IPS-20b (cell line): ENCODE data around the gene SPDYE4.

ENCODE experiments used
- H3K27ac ChIP-seq: one replicate; pipeline ENCODE4 v1.5.1; 2013; ENCODE audit warnings: low read length
- H3K27me3 ChIP-seq: 2 replicates; pipeline ENCODE4 v1.6.1; 2013; ENCODE audit warnings: mild to moderate bottlenecking, low read length, inconsistent platforms; ENCODE audit not compliant: insufficient read depth
- H3K36me3 ChIP-seq: 2 replicates; pipeline ENCODE4 v1.6.1; 2013; ENCODE audit warnings: low read depth, mild to moderate bottlenecking, inconsistent platforms, low read length, moderate library complexity; ENCODE audit not compliant: insufficient read depth
- H3K4me1 ChIP-seq: 2 replicates; pipeline ENCODE4 v1.6.1; 2013; ENCODE audit warnings: mild to moderate bottlenecking, control low read depth, inconsistent platforms, low read length, moderate library complexity; ENCODE audit not compliant: insufficient read depth
- H3K4me3 ChIP-seq: 2 replicates; pipeline ENCODE4 v1.5.1; 2013; ENCODE audit warnings: mild to moderate bottlenecking, low read length, inconsistent platforms
- H3K9ac ChIP-seq: 2 replicates; pipeline ENCODE4 v1.6.1; 2013; ENCODE audit warnings: low read depth, mild to moderate bottlenecking, inconsistent platforms, low read length, moderate library complexity
- H3K9me3 ChIP-seq: 2 replicates; pipeline ENCODE4 v1.6.1; 2013; ENCODE audit warnings: mild to moderate bottlenecking, low read depth, low read length, inconsistent platforms; ENCODE audit not compliant: insufficient read depth

The SPDYE4 gene

DNA sequence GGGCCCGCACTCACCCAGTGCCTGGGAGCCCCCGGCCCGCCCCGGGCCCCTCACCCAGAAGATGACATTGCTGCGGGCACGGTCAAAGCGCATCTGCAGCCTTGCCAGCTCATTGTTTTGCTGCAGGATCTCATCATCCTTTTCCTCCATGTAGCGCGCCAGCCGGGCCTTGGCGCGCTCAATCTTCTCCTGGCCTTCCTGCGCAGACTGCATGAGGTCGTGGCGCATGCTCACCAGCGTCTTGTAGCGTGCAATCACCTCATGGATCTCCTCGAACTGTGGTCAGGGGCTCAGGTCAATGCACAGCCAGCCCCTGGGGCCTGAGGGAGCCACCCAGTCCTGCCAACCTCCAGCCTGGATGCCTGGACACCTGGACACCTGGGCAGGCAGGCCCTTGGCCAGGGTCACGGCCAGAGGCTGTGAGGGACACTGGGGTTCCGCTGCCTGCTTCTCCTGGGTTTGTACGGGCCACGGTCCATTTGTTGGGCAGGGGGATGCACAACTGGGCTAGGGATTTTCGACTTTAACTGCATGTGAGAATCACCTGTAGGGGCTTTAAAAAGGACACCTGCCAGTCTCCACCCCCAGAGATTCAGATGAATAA is 22.9 kb downstream of the SPDYE4 start:
- no peak overlapping the region for H3K9ac ChIP-seq

DNA sequence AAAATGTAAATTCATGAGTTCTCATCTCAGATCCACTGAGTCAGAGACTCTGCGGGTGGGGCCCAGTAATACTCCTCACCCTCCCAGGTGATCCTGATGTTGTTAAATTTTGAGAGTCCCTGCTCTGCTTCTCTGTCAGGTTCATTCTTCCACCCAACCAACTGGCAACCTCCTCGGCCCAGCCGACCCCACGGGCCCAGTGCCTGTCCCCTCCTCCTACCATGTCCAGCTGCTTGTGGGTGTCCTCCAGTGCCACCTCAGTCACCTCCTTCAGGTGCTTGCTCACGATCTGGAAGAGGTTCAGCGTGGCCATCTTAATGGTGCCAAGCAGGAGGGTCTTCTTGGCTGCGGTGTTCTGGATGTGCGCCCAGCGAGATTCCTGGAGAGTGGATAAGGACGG is 23.5 kb downstream of the SPDYE4 start:
- no peaks in the 10 kb centered on the region for H3K27me3 ChIP-seq
- H3K4me3 ChIP-seq, result no peak overlapping the region
- no peak overlapping the region for H3K9ac ChIP-seq
- no peaks in the 10 kb centered on the region for H3K9me3 ChIP-seq
- H3K36me3 ChIP-seq, result no peaks in the 10 kb centered on the region
- H3K4me1 ChIP-seq, result peaks cover 3% of the 10 kb centered on the region; the same call in 1 of the 2 replicates
- no peak overlapping the region for H3K27ac ChIP-seq

More for the DNA sequence above, 22.9 kb downstream of the SPDYE4 start:
- Histone ChIP-seq H3K27me3 (no peaks in the 10 kb centered on the region), H3K4me1 (peaks cover 3% of the 10 kb centered on the region; the same call in 1 of the 2 replicates), H3K27ac (no peak overlapping the region), H3K36me3 (no peaks in the 10 kb centered on the region), H3K9me3 (no peaks in the 10 kb centered on the region), H3K4me3 (no peak overlapping the region)

DNA sequence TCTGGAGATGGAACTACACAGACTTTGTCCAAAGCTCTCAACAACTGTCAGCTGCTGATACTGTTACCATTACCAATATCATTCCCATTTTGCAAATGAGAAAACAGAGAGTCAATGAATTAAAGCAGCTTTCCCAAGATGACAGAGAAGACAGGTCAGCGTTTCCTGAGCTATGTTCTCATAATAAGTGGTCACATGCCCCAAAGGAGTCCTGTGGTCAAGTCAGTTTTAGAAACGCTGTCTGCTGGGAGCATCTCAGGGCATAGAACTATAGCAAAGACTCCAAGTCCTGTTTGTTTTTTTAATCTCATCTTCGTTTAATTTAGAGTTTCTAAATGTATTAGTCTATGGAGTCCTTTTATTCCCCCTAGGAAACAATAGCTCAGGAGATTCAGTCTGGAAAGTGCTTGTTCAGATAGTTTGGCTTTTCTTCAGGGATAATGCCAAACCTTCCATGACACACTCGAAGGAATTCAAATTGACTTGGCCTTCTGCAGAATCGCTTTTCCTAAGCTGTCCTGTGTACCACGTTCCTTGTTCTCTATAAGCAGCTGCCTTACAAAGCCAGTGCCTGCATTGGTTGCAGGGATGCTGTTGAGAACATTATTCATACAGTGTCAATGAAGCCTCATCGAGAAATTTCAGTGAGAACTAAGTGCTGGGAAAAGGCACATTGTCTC is 25.8 kb downstream of the SPDYE4 start:
- Histone ChIP-seq H3K36me3 (no peaks in the 10 kb centered on the region), H3K4me1 (no peaks in the 10 kb centered on the region), H3K9me3 (no peaks in the 10 kb centered on the region), H3K27me3 (no peaks in the 10 kb centered on the region), H3K4me3 (no peak overlapping the region), H3K27ac (no peak overlapping the region), H3K9ac (no peak overlapping the region)

DNA sequence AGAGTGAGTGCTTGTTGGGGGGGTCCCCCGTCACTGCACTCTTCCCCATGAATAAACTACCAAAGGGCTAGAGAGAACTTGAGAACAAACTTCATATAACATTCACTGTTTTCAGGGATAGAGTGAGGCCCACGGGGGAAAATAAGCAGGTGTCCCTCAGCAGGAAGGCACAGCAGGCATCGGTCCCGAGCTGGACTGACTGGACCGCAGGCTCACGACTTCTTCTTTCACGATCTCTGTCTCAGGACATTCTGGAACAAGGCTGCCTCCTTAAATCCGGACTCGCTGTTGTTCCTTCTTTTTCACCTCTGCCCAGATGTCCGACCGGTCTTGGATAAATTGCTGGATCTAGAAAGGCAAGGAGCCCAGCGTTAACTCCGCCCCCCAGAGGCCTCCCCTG is 28.5 kb downstream of the SPDYE4 start:
- H3K9me3 ChIP-seq, result no peaks in the 10 kb centered on the region
- no peaks in the 10 kb centered on the region for H3K4me1 ChIP-seq
- no peak overlapping the region for H3K9ac ChIP-seq
- H3K27me3 ChIP-seq, result no peaks in the 10 kb centered on the region
- no peaks in the 10 kb centered on the region for H3K36me3 ChIP-seq
- H3K4me3 ChIP-seq, result no peak overlapping the region
- H3K27ac ChIP-seq, result no peak overlapping the region

DNA sequence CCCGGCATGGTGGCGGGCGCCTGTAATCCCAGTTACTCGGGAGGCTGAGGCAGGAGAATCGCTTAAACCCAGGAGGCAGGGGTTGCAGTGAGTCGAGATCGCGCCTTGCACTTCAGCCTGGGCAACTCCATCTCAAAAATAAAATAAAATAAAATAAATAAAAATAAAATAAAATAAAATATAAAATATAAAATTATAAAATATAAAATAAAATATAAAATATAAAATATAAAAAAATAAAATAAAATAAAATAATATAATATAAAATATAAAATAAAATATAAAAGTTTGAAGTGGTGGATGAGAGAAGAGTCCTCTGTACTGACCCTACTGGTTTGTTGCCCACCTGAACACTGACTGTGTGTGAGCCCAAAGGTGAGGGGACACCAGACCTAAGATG is 28.9 kb downstream of the SPDYE4 start:
- Histone ChIP-seq H3K9me3 (no peaks in the 10 kb centered on the region), H3K36me3 (no peaks in the 10 kb centered on the region)

DNA sequence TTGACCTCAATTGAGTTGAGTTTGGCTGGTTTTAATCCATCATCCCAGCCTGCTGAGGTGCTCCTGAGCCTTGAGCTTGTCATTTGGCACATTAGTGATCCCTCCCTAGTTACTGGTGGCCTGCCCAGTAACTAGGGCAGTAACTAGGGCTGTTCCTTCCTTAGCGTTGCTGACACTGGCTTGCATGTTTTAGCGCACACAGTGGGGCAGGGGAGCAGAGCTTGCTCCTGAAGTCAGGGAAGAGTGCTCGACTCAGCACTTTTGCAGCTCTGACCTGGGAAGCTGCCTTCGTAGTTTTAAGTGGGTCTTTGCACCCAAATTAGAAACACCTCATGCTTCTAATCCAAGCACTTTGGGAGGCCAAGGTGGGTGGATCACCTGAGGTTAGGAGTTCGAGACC is 29.4 kb downstream of the SPDYE4 start:
- Histone ChIP-seq H3K9me3 (no peaks in the 10 kb centered on the region), H3K36me3 (no peaks in the 10 kb centered on the region), H3K4me3 (no peak overlapping the region), H3K4me1 (no peaks in the 10 kb centered on the region), H3K27ac (no peak overlapping the region), H3K27me3 (no peaks in the 10 kb centered on the region), H3K9ac (no peak overlapping the region)

More for the DNA sequence above, 28.9 kb downstream of the SPDYE4 start:
- Histone ChIP-seq H3K27ac (no peak overlapping the region), H3K4me3 (no peak overlapping the region), H3K27me3 (no peaks in the 10 kb centered on the region), H3K4me1 (no peaks in the 10 kb centered on the region), H3K9ac (no peak overlapping the region)

DNA sequence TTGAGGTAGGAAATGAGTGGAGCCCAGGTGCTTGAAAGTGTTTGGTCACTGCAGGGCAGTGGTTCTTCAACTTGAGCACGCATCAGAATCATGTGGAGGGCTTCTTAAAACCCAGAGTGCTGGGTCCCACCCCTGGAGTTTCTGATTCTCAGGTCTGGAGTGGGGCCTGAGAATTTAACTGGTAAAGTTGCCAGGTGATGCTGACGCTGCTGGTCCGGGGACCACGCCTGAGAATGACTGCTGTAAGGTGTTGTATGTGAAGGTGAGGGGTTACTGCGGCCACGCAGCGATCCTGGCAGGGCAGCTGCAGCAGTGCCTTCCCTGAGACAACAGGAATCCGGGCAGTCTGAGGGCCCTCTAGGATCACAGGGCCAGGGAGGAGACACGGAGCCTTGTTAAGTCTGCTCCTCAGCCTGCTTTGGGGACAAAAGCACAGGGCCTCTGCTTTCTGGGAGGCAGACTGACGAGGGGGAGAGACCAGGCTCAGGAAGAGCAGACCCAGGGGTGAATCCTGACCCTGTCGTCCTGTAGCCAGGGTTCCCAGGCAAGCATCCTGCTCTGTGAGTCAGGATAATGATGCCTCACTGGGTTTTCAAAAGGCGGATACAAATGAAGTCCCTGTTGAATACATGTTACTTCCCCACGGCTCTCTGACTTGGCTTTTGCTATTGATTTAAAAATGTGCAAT is 30.0 kb downstream of the SPDYE4 start:
- Histone ChIP-seq H3K9me3 (no peaks in the 10 kb centered on the region), H3K36me3 (no peaks in the 10 kb centered on the region), H3K4me3 (no peak overlapping the region), H3K4me1 (no peaks in the 10 kb centered on the region), H3K27me3 (no peaks in the 10 kb centered on the region), H3K27ac (no peak overlapping the region), H3K9ac (no peak overlapping the region)

DNA sequence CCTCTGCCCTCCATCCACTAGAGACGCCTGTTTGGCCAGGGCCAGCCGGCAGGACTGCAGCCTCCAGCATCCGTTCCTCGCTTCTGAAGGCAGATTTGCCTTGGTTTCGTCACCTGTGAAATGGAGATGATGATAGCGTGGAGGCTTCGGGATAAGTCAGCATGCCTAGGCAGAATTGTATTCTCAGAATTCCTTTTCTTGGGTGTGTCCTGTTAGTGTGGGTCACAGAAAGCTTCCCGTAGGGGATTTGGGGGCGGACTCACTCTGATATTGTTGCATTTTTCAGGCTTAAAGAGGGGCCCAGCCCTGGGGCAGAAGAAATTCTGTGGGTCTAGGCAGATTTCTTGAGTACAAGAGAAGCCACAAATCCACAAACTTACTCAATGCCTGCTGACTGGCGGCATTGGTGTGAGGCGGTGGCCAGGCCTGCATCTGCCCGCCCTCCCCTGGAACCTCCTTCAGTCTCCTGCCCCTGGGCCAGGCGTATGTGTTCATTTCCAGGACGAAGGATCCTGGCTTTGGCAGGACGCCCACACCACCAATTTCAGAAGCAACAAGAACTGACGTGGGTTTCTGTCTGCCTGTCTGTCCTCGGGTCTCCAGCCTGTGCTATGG is 31.3 kb downstream of the SPDYE4 start:
- Histone ChIP-seq H3K27ac (no peak overlapping the region), H3K9me3 (no peaks in the 10 kb centered on the region), H3K4me1 (no peaks in the 10 kb centered on the region), H3K27me3 (no peaks in the 10 kb centered on the region), H3K36me3 (no peaks in the 10 kb centered on the region), H3K9ac (no peak overlapping the region), H3K4me3 (no peak overlapping the region)

DNA sequence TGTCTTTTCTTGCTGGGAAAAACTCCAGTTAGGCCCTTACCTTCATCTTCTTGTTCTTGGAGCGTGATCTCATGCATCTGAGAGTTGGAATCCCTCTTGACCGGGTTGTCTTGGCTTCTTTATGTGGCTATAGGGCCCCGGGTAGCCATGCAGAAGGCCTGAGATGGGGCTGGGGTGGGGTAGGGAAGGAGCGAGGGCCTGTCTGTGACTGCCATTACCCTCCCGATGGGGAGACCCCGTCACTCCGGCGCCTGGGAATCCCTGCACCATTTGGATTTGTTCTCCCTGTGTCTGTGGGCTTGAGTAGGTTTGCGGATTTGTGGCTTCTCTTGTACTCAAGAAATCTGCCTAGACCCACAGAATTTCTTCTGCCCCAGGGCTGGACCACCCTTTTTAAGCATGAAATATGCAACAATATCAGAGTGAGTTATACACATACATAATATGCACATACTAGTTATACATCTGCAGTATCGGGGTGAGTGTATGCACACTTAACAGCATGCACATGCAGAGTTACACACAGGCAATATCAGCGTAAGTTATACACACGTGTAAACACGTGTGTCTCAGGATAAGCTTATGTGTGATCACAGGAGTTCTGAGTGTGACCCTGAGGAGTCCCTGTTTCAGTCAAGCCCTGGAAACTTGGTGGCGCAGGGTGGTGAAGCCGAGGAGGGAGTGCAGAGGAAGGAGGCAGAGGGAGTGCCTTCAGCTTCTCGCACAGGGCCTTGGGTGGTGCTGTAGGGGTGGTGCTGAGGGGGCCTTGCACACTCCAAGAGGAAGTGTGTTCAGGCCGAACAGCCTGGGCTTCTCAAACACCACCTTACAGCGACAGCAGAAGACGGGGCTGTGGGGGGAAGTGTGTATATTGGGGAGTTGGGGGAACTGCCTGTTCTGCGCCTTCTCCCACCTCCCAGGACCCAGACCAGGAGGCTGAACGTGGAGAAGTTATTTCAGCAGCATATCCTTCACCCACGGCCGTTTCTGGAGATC is 32.2 kb downstream of the SPDYE4 start:
- H3K4me3 ChIP-seq, result no peak overlapping the region

DNA sequence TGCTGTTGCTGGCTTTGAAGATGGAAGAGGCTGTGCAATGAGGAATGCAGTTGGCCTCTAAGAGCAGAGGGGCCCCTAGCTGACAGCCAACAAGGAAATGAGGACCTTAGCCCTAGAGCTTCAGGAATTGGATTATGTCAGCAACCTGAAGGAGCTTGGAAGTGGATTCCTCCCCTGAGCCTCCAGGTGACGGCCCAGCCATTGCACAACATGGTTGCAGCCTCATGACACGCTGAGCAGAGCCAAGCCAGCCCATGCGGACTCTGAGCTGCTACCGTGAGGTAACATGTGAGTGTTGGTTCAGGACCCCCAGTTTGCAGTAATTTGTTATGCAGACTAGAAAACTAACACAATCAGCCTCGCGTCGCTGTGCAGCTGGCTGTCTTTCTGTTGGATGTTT is 33.9 kb downstream of the SPDYE4 start:
- no peaks in the 10 kb centered on the region for H3K27me3 ChIP-seq
- no peak overlapping the region for H3K27ac ChIP-seq
- no peaks in the 10 kb centered on the region for H3K9me3 ChIP-seq
- H3K4me1 ChIP-seq, result no peaks in the 10 kb centered on the region
- no peaks in the 10 kb centered on the region for H3K36me3 ChIP-seq
- no peak overlapping the region for H3K4me3 ChIP-seq
- no peak overlapping the region for H3K9ac ChIP-seq

More for the DNA sequence above, 32.2 kb downstream of the SPDYE4 start:
- Histone ChIP-seq H3K9me3 (no peaks in the 10 kb centered on the region), H3K27ac (no peak overlapping the region), H3K36me3 (no peaks in the 10 kb centered on the region), H3K4me1 (no peaks in the 10 kb centered on the region), H3K9ac (no peak overlapping the region), H3K27me3 (no peaks in the 10 kb centered on the region)

DNA sequence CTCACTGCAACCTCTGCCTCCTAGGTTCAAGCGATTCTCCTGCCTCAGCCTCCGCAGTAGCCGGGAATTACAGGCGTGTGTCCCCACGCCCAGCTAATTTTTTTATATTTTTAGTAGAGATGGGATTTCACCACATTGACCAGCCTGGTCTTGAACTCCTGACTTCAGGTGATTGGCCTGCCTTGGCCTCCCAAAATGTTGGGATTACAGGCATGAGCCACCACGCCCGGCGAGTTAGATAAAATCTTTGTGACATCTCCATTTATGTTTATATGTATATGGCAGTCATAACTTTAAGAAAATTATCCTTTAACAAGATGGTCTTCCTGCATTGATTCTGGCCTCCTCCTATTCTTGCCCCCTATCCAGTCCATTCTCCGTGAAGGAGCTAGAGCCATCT is 37.8 kb downstream of the SPDYE4 start:
- no peaks in the 10 kb centered on the region for H3K9me3 ChIP-seq
- H3K4me1 ChIP-seq, result no peaks in the 10 kb centered on the region
- H3K27ac ChIP-seq, result no peak overlapping the region
- no peaks in the 10 kb centered on the region for H3K27me3 ChIP-seq
- no peak overlapping the region for H3K4me3 ChIP-seq
- no peak overlapping the region for H3K9ac ChIP-seq
- H3K36me3 ChIP-seq, result no peaks in the 10 kb centered on the region
